Measurements from ENCODE around the gene FBXL17. TPM values are rescaled to one million over a fixed set of nuclear protein-coding genes. Genes with fewer than 3 reads are reported as not detected.
A peak's percentile ranks its signal among the peaks of the same experiment; 100 is the strongest.

The FBXL17 gene
- total RNA-seq, 8 experiments from 2014 or later, result 14.5 to 30.0 (median 26.6) TPM

- in situ Hi-C loops (cut with MboI; ENCODE audit: low pct_unique_long_range_greater_than_20kb in 2 of 9, low sequenced_read_pairs in 9 of 9, unreplicated experiment in 9 of 9), result no loop called here
- 87 to 100% (median 94%) methylated on average over 3 to 4 of the region's 4 CpGs for WGBS, 10 experiments
- ATAC-seq (replicated peaks in 6 of 8), result no peak
- no peak overlapping the region for H3K4me3 ChIP-seq
- H3K27ac ChIP-seq, result no peak overlapping the region
- no peaks in the 10 kb centered on the region for H3K4me1 ChIP-seq (replicated peaks in 1 of 2)
These were observed 57.0 kb downstream of the FBXL17 start for GRCh38 chr5:108324886-108325285.

GRCh38 chr5:108321341-108321740, 60.6 kb downstream of the FBXL17 start:
- Histone ChIP-seq H3K4me3 (no peak overlapping the region), H3K4me1 (replicated peaks in 1 of 2) (no peaks in the 10 kb centered on the region), H3K27ac (no peak overlapping the region)
- in situ Hi-C loops (cut with MboI; ENCODE audit: low pct_unique_long_range_greater_than_20kb in 2 of 9, low sequenced_read_pairs in 9 of 9, unreplicated experiment in 9 of 9), result no loop called here
- ATAC-seq (replicated peaks in 6 of 8), result no peak
- 67 to 100% (median 83%) methylated on average over 1 of the region's 1 CpG; no CpG with 5 or more reads in 3 of the 10 experiments for WGBS, 10 experiments

- Histone ChIP-seq H3K4me3 (no peak overlapping the region), H3K27ac (no peak overlapping the region), H3K4me1 (replicated peaks in 1 of 2) (no peaks in the 10 kb centered on the region)
- no peak for ATAC-seq (replicated peaks in 6 of 8)
- in situ Hi-C loops (cut with MboI; ENCODE audit: low pct_unique_long_range_greater_than_20kb in 2 of 9, low sequenced_read_pairs in 9 of 9, unreplicated experiment in 9 of 9), result no loop called here
These were observed 61.7 kb downstream of the FBXL17 start for GRCh38 chr5:108320231-108320630.

- Histone ChIP-seq H3K4me1 (replicated peaks in 1 of 2) (no peaks in the 10 kb centered on the region), H3K4me3 (no peak overlapping the region), H3K27ac (no peak overlapping the region)
- no peak for ATAC-seq (replicated peaks in 6 of 8)
- in situ Hi-C loops (cut with MboI; ENCODE audit: low pct_unique_long_range_greater_than_20kb in 2 of 9, low sequenced_read_pairs in 9 of 9, unreplicated experiment in 9 of 9), result no loop called here
These were observed 66.1 kb downstream of the FBXL17 start for GRCh38 chr5:108315829-108316228.

- H3K27ac ChIP-seq, result no peak overlapping the region
- H3K4me1 ChIP-seq (replicated peaks in 1 of 2), result no peaks in the 10 kb centered on the region
- in situ Hi-C loops (cut with MboI; ENCODE audit: low pct_unique_long_range_greater_than_20kb in 2 of 9, low sequenced_read_pairs in 9 of 9, unreplicated experiment in 9 of 9), result no loop called here
- no peak overlapping the region for H3K4me3 ChIP-seq
- WGBS, 10 experiments, result 43 to 100% (median 82%) methylated on average over 1 of the region's 1 CpG; no CpG with 5 or more reads in 1 of the 10 experiments
- no peak for ATAC-seq (replicated peaks in 6 of 8)
These were observed 69.6 kb downstream of the FBXL17 start for GRCh38 chr5:108312258-108312657.

GRCh38 chr5:108311682-108312081, 70.2 kb downstream of the FBXL17 start:
- H3K27ac ChIP-seq, result no peak overlapping the region
- no peak for ATAC-seq (replicated peaks in 6 of 8)
- H3K4me3 ChIP-seq, result no peak overlapping the region
- in situ Hi-C loops (cut with MboI; ENCODE audit: low pct_unique_long_range_greater_than_20kb in 2 of 9, low sequenced_read_pairs in 9 of 9, unreplicated experiment in 9 of 9), result no loop called here
- 52 to 100% (median 84%) methylated on average over 1 to 3 of the region's 3 CpGs; no CpG with 5 or more reads in 1 of the 10 experiments for WGBS, 10 experiments
- H3K4me1 ChIP-seq (replicated peaks in 1 of 2), result no peaks in the 10 kb centered on the region

GRCh38 chr5:108303611-108304010, 78.3 kb downstream of the FBXL17 start:
- no peak overlapping the region for H3K27ac ChIP-seq
- 30 to 100% (median 85%) methylated on average over 1 to 2 of the region's 2 CpGs; no CpG with 5 or more reads in 1 of the 10 experiments for WGBS, 10 experiments
- no peaks in the 10 kb centered on the region for H3K4me1 ChIP-seq (replicated peaks in 1 of 2)
- peak in 2 of 8 experiments; percentile 37 to 65 for ATAC-seq (replicated peaks in 6 of 8)
- no peak overlapping the region for H3K4me3 ChIP-seq
- in situ Hi-C loops (cut with MboI; ENCODE audit: low pct_unique_long_range_greater_than_20kb in 2 of 9, low sequenced_read_pairs in 9 of 9, unreplicated experiment in 9 of 9), result no loop called here

GRCh38 chr5:108303086-108303485, 78.8 kb downstream of the FBXL17 start:
- 20 to 100% (median 70%) methylated on average over 1 of the region's 1 CpG; no CpG with 5 or more reads in 4 of the 10 experiments for WGBS, 10 experiments
- Histone ChIP-seq H3K27ac (no peak overlapping the region), H3K4me3 (no peak overlapping the region), H3K4me1 (replicated peaks in 1 of 2) (no peaks in the 10 kb centered on the region)
- ATAC-seq (replicated peaks in 6 of 8), result no peak
- in situ Hi-C loops (cut with MboI; ENCODE audit: low pct_unique_long_range_greater_than_20kb in 2 of 9, low sequenced_read_pairs in 9 of 9, unreplicated experiment in 9 of 9), result no loop called here

- Histone ChIP-seq H3K4me3 (no peak overlapping the region), H3K27ac (no peak overlapping the region), H3K4me1 (replicated peaks in 1 of 2) (no peaks in the 10 kb centered on the region)
- in situ Hi-C loops (cut with MboI; ENCODE audit: low pct_unique_long_range_greater_than_20kb in 2 of 9, low sequenced_read_pairs in 9 of 9, unreplicated experiment in 9 of 9), result no loop called here
- ATAC-seq (replicated peaks in 6 of 8), result no peak
These were observed 84.8 kb downstream of the FBXL17 start for GRCh38 chr5:108297042-108297601.

GRCh38 chr5:108295578-108296368, 86.1 kb downstream of the FBXL17 start:
- 0 to 100% (median 94%) methylated on average over 1 to 2 of the region's 2 CpGs; no CpG with 5 or more reads in 1 of the 10 experiments for WGBS, 10 experiments
- H3K4me1 ChIP-seq (replicated peaks in 1 of 2), result no peaks in the 10 kb centered on the region
- in situ Hi-C loops (cut with MboI; ENCODE audit: low pct_unique_long_range_greater_than_20kb in 2 of 9, low sequenced_read_pairs in 9 of 9, unreplicated experiment in 9 of 9), result no loop called here
- H3K4me3 ChIP-seq, result no peak overlapping the region
- no peak overlapping the region for H3K27ac ChIP-seq
- peak in 2 of 8 experiments; percentile 73 to 81 for ATAC-seq (replicated peaks in 6 of 8)

GRCh38 chr5:108280960-108281569, 100.8 kb downstream of the FBXL17 start:
- in situ Hi-C loops (cut with MboI; ENCODE audit: low pct_unique_long_range_greater_than_20kb in 2 of 9, low sequenced_read_pairs in 9 of 9, unreplicated experiment in 9 of 9), result no loop called here
- Histone ChIP-seq H3K27ac (no peak overlapping the region), H3K4me1 (replicated peaks in 1 of 2) (peaks cover 0 to 14% of the 10 kb centered on the region in 2 donors), H3K4me3 (no peak overlapping the region)
- ATAC-seq (replicated peaks in 6 of 8), result no peak

- H3K4me3 ChIP-seq, result no peak overlapping the region
- no peak overlapping the region for H3K27ac ChIP-seq
- ATAC-seq (replicated peaks in 6 of 8), result no peak
- peaks cover 0 to 21% of the 10 kb centered on the region in 2 donors for H3K4me1 ChIP-seq (replicated peaks in 1 of 2)
- in situ Hi-C loops (cut with MboI; ENCODE audit: low pct_unique_long_range_greater_than_20kb in 2 of 9, low sequenced_read_pairs in 9 of 9, unreplicated experiment in 9 of 9), result no loop called here
These were observed 101.7 kb downstream of the FBXL17 start for GRCh38 chr5:108280248-108280647.

GRCh38 chr5:108278285-108279240, 103.3 kb downstream of the FBXL17 start:
- WGBS, 10 experiments, result 71 to 100% (median 90%) methylated on average over 1 to 3 of the region's 3 CpGs; no CpG with 5 or more reads in 4 of the 10 experiments
- ATAC-seq (replicated peaks in 6 of 8), result no peak
- in situ Hi-C loops (cut with MboI; ENCODE audit: low pct_unique_long_range_greater_than_20kb in 2 of 9, low sequenced_read_pairs in 9 of 9, unreplicated experiment in 9 of 9), result no loop called here
- no peak overlapping the region for H3K4me3 ChIP-seq
- no peak overlapping the region for H3K27ac ChIP-seq
- peaks cover 0 to 21% of the 10 kb centered on the region in 2 donors for H3K4me1 ChIP-seq (replicated peaks in 1 of 2)
